Astrocyte of the cerebellum (primary cell): ENCODE data around the gene EREG.

Experiments
- DNase-seq: peaks from one replicate; pipeline ENCODE4 v3.0.0-alpha.2; 2011; ENCODE audit warnings: low read depth
- H3K4me3 ChIP-seq: 2 replicates; pipeline ENCODE4 v1.5.1; 2011; ENCODE audit warnings: mild to moderate bottlenecking, low read depth, low read length, moderate library complexity
- in situ Hi-C: cut with HindIII; loops from 2 replicates; pipeline ENCODE4 v1.10.0; 2017; ENCODE audit warnings: low sequenced_read_pairs
- TF ChIP-seq, protein P1 (sequence below): IDR thresholded peaks from 2 replicates; pipeline ENCODE4 v1.5.1; 2012; ENCODE audit warnings: low read length, low read depth, moderate library complexity, mild to moderate bottlenecking; ENCODE audit errors: missing control alignments

Gene EREG

GRCh38 chr4:74389494-74389893 lies 24.5 kb downstream of the EREG start:
- TF ChIP-seq, protein P1, sequence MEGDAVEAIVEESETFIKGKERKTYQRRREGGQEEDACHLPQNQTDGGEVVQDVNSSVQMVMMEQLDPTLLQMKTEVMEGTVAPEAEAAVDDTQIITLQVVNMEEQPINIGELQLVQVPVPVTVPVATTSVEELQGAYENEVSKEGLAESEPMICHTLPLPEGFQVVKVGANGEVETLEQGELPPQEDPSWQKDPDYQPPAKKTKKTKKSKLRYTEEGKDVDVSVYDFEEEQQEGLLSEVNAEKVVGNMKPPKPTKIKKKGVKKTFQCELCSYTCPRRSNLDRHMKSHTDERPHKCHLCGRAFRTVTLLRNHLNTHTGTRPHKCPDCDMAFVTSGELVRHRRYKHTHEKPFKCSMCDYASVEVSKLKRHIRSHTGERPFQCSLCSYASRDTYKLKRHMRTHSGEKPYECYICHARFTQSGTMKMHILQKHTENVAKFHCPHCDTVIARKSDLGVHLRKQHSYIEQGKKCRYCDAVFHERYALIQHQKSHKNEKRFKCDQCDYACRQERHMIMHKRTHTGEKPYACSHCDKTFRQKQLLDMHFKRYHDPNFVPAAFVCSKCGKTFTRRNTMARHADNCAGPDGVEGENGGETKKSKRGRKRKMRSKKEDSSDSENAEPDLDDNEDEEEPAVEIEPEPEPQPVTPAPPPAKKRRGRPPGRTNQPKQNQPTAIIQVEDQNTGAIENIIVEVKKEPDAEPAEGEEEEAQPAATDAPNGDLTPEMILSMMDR = no peak
- no peak overlapping the region for H3K4me3 ChIP-seq
- no peak for DNase-seq
- in situ Hi-C loops = loop anchor here (25.0 kb wide), 1 partner anchor 248 kb away; no protein-coding TSS in a partner anchor

DNA sequence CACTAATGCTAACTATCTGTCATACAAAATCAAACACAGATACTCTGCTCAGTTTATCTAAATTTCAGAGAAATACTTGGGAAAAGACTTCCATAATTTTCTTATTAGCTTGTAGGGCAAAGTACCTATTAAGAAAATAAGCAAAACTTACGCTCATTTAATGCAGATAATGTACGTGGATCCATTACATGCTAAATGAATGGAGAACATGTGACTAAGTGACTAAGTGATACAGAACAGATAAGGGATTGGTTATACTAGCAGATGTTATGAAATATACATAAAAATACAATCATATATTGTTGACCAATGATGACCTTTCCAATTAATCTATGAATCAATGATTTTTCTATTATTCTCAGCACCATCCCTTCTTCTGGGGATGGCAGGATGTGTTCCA lies 25.7 kb downstream of the EREG start:
- in situ Hi-C loops = loop anchor here (25.0 kb wide), 1 partner anchor 247 kb away; no protein-coding TSS in a partner anchor
- DNase-seq = no peak
- H3K4me3 ChIP-seq = no peak overlapping the region
- TF ChIP-seq, protein P1 = no peak

- TF ChIP-seq, protein P1 = no peak
- in situ Hi-C loops = loop anchor here (25.0 kb wide), 1 partner anchor 246 kb away; no protein-coding TSS in a partner anchor
- no peak overlapping the region for H3K4me3 ChIP-seq
- DNase-seq = no peak
Measured at GRCh38 chr4:74391346-74391745, 26.4 kb downstream of the EREG start.

GRCh38 chr4:74391890-74392475 lies 27.0 kb downstream of the EREG start:
- in situ Hi-C loops = loop anchor here (25.0 kb wide), 1 partner anchor 245 kb away; no protein-coding TSS in a partner anchor
- TF ChIP-seq, protein P1 = no peak
- no peak overlapping the region for H3K4me3 ChIP-seq
- no peak for DNase-seq

DNA sequence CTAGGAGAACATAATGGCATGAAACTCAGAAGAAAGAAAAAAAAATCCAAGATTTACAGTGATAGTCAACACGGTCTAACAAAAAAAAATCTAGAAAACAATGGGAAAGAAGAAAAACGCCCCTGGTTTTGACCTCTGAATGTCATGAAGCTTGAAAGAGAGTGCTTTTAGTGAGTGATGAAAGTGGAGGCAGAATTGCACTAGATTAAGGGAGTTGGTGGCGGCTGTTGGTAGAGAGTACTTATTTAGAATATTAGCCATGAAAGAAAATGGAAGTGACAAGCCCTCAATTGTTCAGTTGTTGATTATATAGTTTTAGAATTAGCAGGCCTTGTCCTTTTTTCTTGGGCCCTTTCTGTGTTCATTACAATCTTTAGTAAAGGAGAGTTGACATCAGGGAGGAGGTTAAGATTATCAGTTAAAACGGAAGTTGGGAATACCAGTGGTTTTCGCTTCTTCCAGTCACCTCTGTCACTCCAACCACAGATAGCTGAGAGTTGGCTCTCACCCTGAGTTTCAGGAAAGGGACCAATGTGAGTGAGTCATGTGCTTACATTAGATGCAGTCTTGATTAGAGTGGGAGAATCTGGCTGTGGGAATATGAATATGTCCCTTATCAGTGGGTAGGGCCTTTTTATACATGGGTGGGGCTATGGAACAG lies 29.7 kb downstream of the EREG start:
- in situ Hi-C loops = loop anchor here (25.0 kb wide), 1 partner anchor 243 kb away; no protein-coding TSS in a partner anchor
- TF ChIP-seq, protein P1 = no peak
- no peak overlapping the region for H3K4me3 ChIP-seq
- DNase-seq = peak; percentile 32

- DNase-seq = peak; percentile 19
- in situ Hi-C loops = loop anchor here (25.0 kb wide), 1 partner anchor 242 kb away; no protein-coding TSS in a partner anchor
- no peak overlapping the region for H3K4me3 ChIP-seq
- TF ChIP-seq, protein P1 = no peak
Measured at GRCh38 chr4:74395633-74396032, 30.7 kb downstream of the EREG start.
